GM18508 (cell line): ENCODE results near the gene PIGX.
"Not testable (repeated sequence)": the region's sequence is repeated elsewhere in the genome, so short reads cannot be mapped to it uniquely, and the experiment has no call there.

ENCODE experiments used
- ATAC-seq: cut with Tn5 transposase; IDR thresholded peaks from one replicate; pipeline ENCODE4 v1.9.1; 2021; ENCODE audit warnings: moderate number of reproducible peaks; ENCODE audit not compliant: insufficient read depth, unreplicated experiment

The PIGX gene

DNA sequence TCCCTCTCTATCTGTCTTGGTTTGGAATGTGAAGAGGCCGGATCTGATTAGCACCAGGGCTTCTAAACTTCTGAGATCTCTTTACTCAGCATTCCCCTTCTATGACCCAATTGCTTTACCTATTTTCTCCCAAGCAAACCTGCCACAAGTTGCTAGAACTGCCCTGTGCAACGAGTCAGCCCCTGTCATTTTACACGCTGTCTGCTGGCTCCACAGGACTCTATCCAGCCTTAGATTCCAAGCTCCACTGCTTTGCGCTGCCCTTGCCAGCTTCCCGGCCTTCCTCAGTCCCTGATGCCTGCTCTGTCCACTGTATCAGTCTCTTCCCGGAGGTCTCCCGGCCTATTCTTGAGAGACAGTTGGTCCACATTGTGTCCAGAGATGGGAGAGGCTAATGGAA, 12.4 kb upstream of the PIGX start:
- ATAC-seq: no peak

DNA sequence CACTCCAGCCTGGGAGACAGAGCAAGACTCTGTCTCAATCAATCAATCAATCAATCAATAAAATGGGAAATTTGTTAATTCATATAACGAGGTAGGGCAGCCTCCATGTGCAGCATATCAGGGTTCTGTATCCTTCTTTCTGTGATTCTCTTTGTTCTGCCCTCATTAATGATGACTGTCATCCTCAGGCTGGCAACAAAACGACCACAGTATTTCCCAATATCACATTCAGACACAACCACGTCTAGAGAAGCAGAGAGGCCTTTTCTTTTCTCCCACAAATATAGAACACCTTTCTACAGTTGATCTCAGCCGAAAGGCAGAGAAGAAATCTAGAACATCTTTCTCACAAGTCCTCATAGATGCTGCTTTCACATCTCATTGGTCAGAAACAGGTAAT, 11.4 kb upstream of the PIGX start:
- no peak for ATAC-seq

DNA sequence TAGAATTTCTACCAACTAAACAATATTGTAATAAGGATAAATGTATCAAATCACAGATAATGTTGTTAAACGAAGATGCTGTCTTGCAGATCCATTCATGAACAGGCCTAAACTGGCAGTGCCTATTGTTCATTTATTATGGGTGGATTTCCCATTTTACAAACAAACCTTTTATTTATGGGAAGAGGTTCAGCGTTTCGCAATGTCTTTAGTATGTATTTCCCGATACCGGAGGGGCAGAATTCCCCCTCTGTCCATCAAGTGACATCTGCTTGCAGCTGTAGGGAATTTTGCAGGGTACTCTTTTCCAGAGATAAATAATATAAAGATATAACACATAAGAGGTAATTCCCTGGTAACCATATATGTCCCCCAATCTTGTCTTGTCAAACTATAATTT, 5.8 kb upstream of the PIGX start:
- no peak for ATAC-seq

DNA sequence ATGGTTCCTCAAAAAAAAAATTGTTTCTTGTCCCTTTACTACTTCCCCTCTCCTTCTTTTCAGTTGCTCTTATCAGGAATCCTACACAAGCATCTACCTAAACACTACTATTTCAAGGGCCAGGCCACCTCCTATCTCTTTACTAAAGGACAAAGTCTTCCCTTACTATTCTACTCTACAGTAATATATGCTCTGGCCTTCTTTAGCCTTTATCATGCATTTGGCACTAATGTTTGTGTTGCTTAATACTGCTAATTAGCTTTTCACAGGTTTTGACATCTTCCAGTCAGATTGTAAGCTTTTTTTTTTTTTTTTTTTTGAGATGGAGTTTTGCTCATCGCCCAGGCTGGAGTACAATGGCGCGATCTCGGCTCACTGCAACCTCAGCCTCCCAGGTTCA, 5.4 kb upstream of the PIGX start:
- ATAC-seq: no peak

DNA sequence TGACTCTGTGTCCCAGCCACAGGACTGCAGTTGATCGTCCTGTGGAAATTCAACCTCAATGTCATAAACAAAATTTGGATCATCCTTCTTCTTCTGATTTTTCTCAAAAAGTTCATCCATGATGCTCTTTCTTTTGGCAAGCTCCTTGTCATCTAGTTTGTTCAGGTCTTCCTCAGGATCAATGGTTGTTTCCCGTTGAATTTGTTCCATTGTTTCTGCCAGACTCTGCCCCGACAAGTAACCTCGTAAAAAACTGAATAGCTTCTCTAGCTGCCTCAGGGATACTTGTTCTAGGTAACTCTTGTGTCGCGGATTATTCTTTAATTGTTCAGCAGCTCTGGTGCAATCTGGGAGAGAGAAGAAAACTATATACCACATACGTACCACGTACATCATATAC, 4.6 kb upstream of the PIGX start:
- ATAC-seq: no peak

DNA sequence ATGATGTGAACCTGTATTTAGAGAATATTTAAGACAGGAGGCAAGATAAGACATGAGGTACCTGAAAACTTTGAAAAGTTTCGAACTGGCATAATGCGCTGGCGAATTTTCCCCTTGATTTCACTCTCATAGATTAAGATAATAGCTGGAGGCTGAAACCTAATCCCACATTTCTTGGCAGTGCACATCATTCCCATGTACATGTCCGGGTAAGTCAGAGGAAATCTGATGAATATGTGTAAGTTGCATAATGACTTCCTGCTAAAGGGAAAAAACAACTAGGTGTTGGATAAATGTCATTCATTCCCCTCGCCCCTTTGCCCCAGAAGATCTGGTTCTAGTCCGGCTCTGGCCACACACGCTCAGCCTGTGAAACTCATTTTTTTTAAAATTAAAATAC, 3.7 kb upstream of the PIGX start:
- ATAC-seq: no peak

DNA sequence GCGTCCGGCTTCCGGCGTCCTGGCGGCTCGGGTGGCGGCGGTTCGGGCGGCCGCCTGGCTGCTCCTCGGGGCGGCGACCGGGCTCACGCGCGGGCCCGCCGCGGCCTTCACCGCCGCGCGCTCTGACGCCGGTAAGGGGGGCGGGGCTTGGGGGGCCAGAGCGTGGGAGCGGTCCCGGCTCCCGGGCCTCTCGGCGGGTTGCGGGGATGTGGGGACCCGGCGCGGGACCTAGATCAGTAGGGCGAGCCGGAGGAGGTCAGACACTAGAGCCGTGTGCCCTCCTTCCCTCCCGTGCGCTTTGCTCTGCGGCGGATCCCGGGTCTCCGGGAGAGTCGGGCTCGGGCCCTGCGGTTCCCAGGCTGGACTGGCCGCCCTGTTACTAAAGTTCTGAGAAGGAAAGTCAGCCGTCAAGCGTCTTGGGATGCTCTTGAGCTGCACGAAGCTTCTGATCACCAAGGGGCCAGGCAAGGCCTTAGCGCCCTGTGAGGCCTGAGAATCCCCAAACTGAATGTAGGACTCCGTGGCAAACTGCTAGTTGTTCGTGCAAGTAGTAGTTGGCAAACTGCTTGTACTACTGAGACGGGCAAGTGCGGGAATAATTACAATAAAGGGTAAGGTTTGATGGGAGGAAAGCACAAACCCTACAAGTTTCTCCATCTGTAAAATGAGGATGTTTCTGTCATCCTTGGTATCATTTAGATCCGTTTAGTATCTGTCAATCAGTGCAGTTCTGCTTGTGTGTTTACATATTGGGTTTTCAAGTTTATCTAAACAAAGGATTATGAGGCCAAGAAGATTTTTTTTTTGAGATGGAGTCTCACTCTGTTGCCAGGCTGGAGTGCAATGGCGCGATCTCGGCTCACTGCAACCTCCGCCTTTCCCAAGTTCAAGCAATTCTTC, 587 bp downstream of the PIGX start:
- ATAC-seq: peak; percentile 24

DNA sequence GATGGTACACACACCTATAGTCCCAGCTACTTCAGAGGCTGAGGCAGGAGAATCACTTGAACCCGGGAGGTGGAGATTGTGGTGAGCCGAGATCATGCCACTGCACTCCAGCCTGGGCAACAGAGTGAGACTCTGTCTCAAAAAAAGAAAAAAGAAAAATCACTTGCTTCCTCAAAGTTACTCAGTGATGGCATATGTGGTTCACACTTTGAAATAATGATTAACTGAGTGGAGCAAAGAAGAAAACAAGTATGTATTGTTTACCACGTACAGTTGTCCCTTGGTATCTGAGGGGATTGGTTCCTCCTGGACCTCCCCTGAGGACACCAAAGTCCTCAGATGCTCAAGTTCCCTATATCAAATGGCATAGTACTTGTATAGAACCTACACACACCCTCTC, 5.0 kb downstream of the PIGX start:
- ATAC-seq: peak; percentile 51

DNA sequence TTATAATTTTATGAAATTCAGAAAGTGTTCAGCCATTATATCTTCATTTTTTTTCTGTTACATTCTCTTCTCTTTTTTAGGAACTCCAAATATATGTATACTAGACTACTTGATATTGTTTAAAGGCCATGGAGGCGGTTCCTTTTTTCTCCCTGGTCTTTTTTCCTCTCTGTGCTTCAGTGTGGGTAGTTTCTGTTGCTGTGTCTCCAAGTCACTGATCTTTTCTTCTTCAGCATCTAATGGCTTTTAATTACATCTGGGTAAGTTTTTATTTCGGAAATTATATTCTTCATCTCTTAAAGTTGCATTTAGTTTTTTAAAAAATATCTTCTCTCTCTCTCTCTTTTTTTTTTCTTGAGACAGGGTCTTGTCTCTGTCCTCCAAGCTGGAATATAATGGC, 8.9 kb downstream of the PIGX start:
- ATAC-seq: no peak

DNA sequence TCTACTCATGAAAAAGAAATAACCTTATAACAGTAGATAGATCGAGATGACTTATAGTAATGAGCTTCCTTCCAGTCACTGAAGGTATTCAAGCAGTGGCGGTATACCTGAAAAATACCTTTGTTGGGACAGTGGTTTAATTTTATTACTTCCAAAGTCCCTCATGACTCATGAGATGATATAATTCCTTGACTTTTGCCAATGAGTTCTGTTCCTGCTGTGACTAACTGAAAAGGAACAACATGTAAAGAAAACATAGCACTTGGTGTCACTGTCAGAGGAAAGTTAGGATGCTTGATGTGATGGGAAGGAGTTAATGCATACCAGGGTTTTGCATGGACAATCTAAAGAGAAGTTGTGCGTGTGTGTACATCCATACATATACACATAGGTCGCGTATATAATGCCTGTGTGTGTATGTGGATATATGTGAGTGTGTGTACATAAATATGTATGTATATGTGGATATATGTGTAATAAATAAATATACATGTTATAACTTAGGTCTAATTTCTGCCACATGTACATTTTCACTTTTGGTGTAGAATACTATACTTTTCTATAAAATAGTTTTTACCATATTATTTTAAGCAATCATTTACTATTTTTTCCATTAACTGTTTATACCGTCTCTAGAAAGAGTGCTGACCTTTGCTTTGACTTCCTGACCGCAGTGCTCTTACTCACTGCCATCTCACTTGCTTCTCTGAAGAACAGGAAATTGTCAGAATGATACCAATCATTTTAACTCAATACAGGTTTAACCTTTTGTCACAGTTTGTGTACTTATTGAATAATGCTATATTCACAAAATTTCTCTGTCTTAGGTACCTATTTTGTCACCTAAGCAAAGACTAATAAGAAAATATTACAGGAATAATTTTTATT, 14.9 kb downstream of the PIGX start:
- ATAC-seq: no peak

DNA sequence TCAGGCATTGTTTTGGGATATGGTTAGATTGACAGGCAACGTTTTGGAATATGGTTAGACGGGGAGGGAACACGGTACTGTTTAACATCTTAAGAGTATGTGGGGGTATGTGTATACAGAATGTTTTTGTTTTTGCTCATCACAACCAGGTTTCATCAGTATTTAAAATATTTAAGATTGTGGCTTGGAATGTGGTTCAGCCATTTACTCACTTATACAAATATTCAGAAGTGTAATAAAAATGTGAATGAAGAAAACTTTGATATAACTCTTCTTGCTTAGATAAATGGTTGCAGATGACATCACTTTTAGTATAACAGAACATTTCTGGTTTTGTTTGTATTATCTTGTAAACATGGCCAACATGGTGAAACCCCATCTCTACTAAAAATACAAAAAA, 23.6 kb downstream of the PIGX start:
- ATAC-seq: no peak

DNA sequence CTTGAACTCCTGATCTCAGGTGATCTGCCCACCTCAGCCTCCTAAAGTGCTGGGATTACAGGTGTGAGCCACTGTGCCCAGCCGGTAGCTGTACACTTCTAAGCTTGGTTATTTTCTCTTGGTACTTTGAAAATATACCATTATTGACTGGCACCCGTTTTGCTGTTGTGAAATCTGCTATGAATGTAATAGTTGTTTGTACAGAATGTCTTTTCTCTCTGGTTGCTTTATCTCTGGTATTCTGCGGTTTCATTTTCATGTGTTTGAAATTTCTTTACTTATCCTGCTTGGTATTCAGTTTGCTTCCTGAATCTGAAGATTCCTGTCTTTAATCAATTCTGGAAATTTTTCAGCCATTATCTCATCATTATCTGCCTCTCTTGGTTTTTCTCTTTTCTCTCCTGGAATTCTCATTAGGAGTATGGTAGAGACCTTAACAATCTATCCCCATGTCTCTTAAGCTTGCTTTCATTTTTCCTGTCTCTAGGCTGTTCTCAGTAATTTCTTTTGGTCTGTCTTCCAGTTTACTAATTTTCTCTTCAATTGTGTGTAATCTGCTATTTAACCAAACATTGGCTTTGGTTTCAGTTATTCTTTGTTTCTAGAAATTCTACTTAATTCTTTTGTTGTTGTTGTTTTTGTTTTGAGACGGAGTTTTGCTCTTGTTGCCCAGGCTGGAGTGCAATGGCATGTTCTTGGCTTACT, 24.6 kb downstream of the PIGX start:
- no peak for ATAC-seq

DNA sequence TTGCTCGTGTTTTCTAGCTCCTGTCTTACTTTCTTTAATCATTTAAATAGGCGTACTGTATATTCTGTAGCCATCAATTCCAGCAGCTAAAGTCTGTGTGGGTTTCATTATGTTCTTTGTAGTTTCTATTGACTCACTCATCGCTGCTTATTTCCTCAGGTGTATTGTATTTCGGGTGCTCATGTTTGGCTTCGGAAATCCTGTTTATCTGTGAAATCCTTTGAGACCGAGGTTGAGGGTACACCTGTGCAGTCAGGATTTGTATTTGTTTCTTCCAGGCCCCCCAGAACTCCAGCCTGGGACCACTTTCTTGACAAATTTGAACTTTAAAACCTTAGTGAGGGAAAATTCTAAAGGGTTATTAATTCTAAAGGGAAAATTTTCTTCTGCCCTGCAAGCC, 25.5 kb downstream of the PIGX start:
- no peak for ATAC-seq

DNA sequence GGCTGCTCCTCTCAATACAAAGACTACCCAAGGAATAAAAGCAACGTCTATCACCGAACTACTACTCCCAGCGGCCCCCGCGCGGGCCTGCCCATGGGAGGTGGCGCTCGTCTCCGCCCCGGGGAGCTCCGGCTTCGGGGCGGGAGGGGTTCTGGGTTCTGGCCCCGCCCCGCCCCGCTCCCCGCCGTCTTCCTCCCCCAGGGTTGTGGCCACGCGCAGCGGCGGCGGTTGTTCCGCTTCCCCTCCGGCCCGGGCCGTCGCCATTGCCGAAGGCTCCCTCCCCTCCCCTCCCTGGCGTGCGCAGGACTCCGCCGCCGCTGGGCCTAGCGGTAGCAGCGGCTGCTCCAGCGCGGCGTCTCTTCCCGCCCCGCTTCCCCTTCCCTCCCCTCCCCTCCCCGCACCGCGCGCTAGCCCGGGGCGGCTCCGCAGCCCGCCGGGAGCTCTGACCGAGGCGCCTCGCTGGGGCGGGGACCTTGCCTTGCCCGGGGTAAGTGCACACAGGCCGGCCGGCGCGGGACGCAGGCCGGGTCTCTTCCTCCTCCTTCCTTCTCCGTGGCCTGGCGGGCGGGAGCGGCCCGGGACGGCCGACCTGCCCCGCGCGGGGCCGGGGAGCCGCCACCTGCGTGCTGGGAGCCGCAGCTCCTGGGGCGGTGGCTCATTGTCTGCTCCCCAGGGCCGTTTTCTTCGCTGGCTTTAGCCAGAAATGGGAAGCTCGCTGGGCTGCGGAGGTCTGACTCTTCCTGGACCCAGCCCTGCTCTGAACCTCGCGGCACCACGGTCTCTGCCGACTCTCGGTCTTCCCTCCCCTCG, 27.7 kb downstream of the PIGX start, which contains the start of gene PAK2:
TSS of gene PAK2 (plus strand) at position 187 of the 810 bp plus-strand sequence. CDS start 42,790 bp downstream, outside the sequence.
- ATAC-seq: no peak

DNA sequence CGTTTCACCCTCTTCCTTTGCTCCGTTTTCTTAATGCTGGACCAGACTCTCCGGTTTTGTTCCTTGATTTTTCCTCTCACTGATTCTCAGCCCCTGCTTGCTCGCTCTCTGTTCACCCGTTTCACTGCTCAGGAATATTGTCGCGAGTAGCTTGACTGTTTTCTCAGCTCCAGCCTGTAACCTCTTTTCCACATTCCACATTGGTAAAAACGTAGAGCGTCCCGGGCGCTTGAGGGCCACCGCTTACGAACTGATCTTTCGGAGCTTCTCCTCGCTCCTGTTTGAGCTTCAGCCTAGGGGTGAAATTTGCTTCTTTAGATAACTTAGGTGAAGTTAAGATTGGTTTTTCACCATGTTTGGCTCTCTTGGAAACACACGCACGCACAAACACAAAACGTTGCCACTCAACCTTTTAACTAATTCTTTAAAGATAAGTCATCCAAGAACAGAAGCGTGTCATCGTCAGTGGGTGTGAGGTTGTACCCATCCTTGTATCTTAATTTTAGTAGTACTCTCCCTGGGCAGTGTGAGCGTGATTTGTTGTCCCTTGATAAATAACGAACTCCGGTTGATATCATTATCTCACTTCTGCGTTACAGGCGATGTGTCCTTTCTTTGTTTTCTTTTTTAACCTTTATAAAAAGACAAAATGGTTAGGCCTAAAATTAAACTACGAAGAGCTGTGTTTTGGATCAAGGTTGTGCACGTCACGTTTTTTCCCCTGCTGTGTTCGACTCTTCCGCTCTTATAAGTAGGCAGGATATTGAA, 28.5 kb downstream of the PIGX start:
- ATAC-seq: no peak

DNA sequence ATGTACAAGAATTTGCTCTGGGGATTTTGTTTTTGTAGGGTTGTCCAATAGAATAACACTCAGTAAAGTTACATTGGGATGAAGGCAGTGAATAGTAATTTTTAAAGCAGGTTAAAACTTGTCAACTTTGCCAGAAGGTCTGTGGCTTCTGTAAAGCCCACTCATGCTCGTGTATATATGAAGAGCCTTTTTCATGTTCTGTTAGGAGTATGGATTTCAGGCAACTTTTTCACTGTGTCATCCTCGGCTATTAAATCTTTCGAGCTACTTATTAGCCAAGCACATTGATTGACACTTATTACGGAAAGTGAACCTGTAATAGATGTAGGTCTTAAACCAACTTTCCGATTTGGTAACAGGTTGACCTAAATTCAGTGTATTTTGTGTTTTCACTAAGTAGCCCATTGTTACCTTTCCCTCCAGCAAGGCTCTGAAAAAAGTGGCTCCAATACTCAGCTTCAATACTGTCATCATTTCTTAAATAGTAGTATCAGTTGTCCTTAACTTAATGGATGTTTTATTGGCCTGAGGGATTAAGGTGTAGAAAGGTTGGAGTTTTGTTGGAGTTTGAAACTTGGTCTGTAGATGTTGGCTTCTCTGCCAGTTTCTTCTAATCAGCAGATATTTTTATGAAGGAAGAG, 29.2 kb downstream of the PIGX start:
- ATAC-seq: no peak

DNA sequence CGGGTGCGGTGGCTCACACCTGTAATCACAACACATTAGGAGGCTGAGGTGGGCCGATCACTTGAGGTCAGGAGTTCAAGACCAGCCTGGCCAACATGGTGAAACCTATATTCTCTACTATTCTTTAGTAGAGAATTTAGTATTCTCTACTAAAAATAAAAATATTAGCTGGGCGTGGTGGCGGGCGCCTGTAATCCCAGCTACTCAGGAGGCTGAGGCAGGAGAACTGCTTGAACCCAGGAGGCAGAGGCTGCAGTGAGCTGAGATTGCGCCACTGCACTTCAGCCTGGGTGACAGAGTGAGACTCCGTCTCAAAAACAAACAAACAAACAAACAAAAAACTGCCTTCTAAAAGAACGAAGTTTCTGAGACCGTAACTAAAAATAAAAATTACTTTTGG, 31.4 kb downstream of the PIGX start:
- not testable (repeated sequence) for ATAC-seq

DNA sequence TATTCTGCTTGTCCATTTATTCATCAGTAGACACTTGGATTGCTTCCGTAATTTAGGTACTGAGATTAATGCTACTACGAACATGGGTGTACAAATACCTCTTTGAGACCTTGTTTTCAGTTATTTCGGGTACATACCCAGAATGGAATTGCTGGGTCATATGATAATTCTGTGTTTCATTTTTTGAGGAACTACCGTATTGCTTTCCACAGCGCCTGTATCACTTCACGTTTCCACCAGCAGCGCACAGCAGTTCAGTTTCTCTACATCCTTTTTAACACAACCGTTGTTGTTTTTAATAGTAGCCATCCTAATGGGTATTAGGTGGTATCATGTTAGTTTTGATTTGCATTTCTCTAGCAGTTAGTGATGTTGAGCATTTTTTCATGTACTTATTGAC, 36.9 kb downstream of the PIGX start:
- no peak for ATAC-seq

DNA sequence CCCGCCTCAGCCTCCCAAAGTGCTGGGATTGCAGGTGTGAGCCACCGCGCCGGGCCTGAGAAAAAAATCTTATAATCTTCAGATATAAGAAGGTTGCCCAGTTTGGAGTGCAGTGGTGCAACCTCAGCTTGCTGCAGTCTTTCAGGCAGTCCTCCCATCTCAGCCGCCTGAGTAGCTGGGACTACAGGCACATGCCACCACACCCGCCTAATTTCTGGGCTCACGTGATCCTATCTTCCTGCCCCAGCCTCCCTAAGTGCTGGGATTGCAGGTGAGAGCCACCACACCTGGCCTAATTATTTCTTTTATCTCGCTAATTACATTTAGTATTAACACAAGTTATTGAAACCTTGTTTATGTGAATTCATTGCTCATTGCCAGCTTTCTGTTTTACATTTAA, 41.0 kb downstream of the PIGX start:
- no peak for ATAC-seq
